Neural cell (in vitro differentiated cells): ENCODE measurements around the gene SYNRG. TPM values are rescaled to one million over a fixed set of nuclear protein-coding genes. Genes with fewer than 3 reads are reported as not detected.

Experiments used
- H2AFZ ChIP-seq: fragments of 200-600, 300-800 bp; sonication (generic), shearing (Covaris generic); 2 replicates; pipeline ENCODE4 v1.6.0; 2014; ENCODE audit warnings: low read depth, mild to moderate bottlenecking, antibody characterized with exemption, low read length, moderate library complexity
- H3F3A ChIP-seq: fragments of 200-600 bp; shearing (Covaris generic); 2 replicates; pipeline ENCODE4 v1.6.1; 2016; ENCODE audit warnings: mild to moderate bottlenecking, moderate library complexity, mixed read lengths, antibody characterized with exemption, low read length; ENCODE audit not compliant: insufficient read depth, poor library complexity, severe bottlenecking
- H3K27ac ChIP-seq: fragments of 200-600, 300-800 bp; sonication (generic), shearing (Covaris generic); 2 replicates; pipeline ENCODE4 v1.5.1; 2014; ENCODE audit warnings: mild to moderate bottlenecking, low read length, moderate library complexity
- H3K27me3 ChIP-seq: fragments of 300-800, 200-600 bp; sonication (generic), shearing (Covaris generic); 2 replicates; pipeline ENCODE4 v1.6.0; 2014; ENCODE audit warnings: mild to moderate bottlenecking, low read depth, low read length, moderate library complexity; ENCODE audit not compliant: insufficient read depth
- H3K36me3 ChIP-seq: fragments of 300-800, 200-600 bp; sonication (generic), shearing (Covaris generic); 2 replicates; pipeline ENCODE4 v1.5.1; 2014; ENCODE audit warnings: mild to moderate bottlenecking, antibody characterized with exemption, low read length, moderate library complexity; ENCODE audit not compliant: insufficient read depth
- H3K4me2 ChIP-seq: fragments of 300-800, 200-600 bp; sonication (generic), shearing (Covaris generic); 2 replicates; pipeline ENCODE4 v1.6.0; 2014; ENCODE audit warnings: mild to moderate bottlenecking, low read length
- H3K4me3 ChIP-seq: fragments of 300-800, 200-600 bp; sonication (generic), shearing (Covaris generic); 2 replicates; pipeline ENCODE4 v1.5.1; 2014; ENCODE audit warnings: mild to moderate bottlenecking, low read length, moderate library complexity
- H3K79me2 ChIP-seq: fragments of 200-600 bp; shearing (Covaris generic); replicated peaks from 2 replicates; pipeline ENCODE4 v1.6.0; 2014; ENCODE audit warnings: mild to moderate bottlenecking, low read length, moderate library complexity; ENCODE audit not compliant: insufficient read depth
- H3K9ac ChIP-seq: fragments of 300-800, 200-600 bp; sonication (generic), shearing (Covaris generic); 2 replicates; pipeline ENCODE4 v1.6.1; 2016; ENCODE audit warnings: mild to moderate bottlenecking, low read length, mixed read lengths
- H3K9me2 ChIP-seq: fragments of 200-600 bp; shearing (Covaris generic); 2 replicates; pipeline ENCODE4 v1.6.1; 2016; ENCODE audit warnings: mild to moderate bottlenecking, low read length, mixed read lengths; ENCODE audit not compliant: insufficient read depth
- H3K9me3 ChIP-seq: fragments of 200-600, 300-800 bp; sonication (generic), shearing (Covaris generic); 2 replicates; pipeline ENCODE4 v1.6.1; 2016; ENCODE audit warnings: mild to moderate bottlenecking, mixed run types, low read length, moderate library complexity, mixed read lengths
- H4K20me1 ChIP-seq: fragments of 200-600 bp; shearing (Covaris generic); 2 replicates; pipeline ENCODE4 v1.6.1; 2016; ENCODE audit warnings: mild to moderate bottlenecking, mixed run types; ENCODE audit not compliant: insufficient read depth
- CTCF ChIP-seq: fragments of 450-650 bp; IDR thresholded peaks from 2 replicates; pipeline ENCODE4 v1.5.1; 2014; ENCODE audit warnings: antibody characterized with exemption, mild to moderate bottlenecking, moderate library complexity; ENCODE audit not compliant: poor library complexity, severe bottlenecking
- EP300 ChIP-seq: fragments of 450-650 bp; conservative IDR thresholded peaks from 2 replicates; pipeline ENCODE4 v1.6.1; 2014; ENCODE audit warnings: antibody characterized with exemption, mild to moderate bottlenecking, moderate library complexity; ENCODE audit not compliant: poor library complexity, severe bottlenecking
- EZH2 ChIP-seq: fragments of 200-600, 300-800 bp; shearing (Covaris generic), sonication (generic); IDR thresholded peaks from 2 replicates; pipeline ENCODE4 v1.6.1; 2014; ENCODE audit warnings: antibody characterized with exemption, low read length, borderline replicate concordance, mild to moderate bottlenecking; ENCODE audit not compliant: insufficient read depth, poor library complexity, severe bottlenecking
- MXI1 ChIP-seq: fragments of 450-650 bp; conservative IDR thresholded peaks from 2 replicates; pipeline ENCODE4 v1.6.1; 2014; ENCODE audit warnings: antibody characterized with exemption, mild to moderate bottlenecking; ENCODE audit not compliant: poor library complexity, severe bottlenecking
- POLR2AphosphoS5 ChIP-seq: IDR thresholded peaks from 2 replicates; pipeline ENCODE4 v1.6.1; 2012
- RAD21 ChIP-seq: fragments of 450-650 bp; conservative IDR thresholded peaks from 2 replicates; pipeline ENCODE4 v1.6.1; 2014; ENCODE audit warnings: antibody characterized with exemption, mild to moderate bottlenecking, moderate library complexity
- REST ChIP-seq: IDR thresholded peaks from 2 replicates; pipeline ENCODE4 v1.6.1; 2012; ENCODE audit warnings: borderline replicate concordance
- SMC3 ChIP-seq: fragments of 450-650 bp; conservative IDR thresholded peaks from 2 replicates; pipeline ENCODE4 v1.6.1; 2014; ENCODE audit warnings: antibody characterized with exemption, mild to moderate bottlenecking, moderate library complexity; ENCODE audit not compliant: poor library complexity
- TAF1 ChIP-seq: IDR thresholded peaks from 2 replicates; pipeline ENCODE4 v1.6.1; 2012; ENCODE audit warnings: low read depth
- polyA plus RNA-seq: library from polyadenylated mRNA; depleted of rRNA; stranded (reverse); fragments of >200 nt; gene quantifications from 2 replicates; pipeline ENCODE4 v1.2.3, GENCODE V29; 2014

Gene SYNRG
- polyA plus RNA-seq, 1 donor from 2014 or later, result 16.1 TPM

- Histone ChIP-seq H3K9ac (no peak overlapping the region), H3K9me2 (no peaks in the 10 kb centered on the region), H2AFZ (no peak overlapping the region), H4K20me1 (no peaks in the 10 kb centered on the region), H3K4me2 (no peak overlapping the region), H3K4me3 (no peak overlapping the region), H3K27ac (no peak overlapping the region), H3K36me3 (no peaks in the 10 kb centered on the region), H3F3A (no peaks in the 10 kb centered on the region), H3K27me3 (no peaks in the 10 kb centered on the region), H3K9me3 (no peaks in the 10 kb centered on the region), H3K79me2 (no peaks in the 10 kb centered on the region)
- TF ChIP-seq EP300, result no peak
- TF ChIP-seq REST, result no peak
- no peak for TF ChIP-seq CTCF
- no peak for TF ChIP-seq SMC3
- TF ChIP-seq MXI1, result no peak
- TF ChIP-seq RAD21, result no peak
- no peak for TF ChIP-seq POLR2AphosphoS5
- TF ChIP-seq EZH2, result no peak
- TF ChIP-seq TAF1, result no peak
Measured at GRCh38 chr17:37657202-37657601, 48.0 kb upstream of the SYNRG start.

GRCh38 chr17:37651849-37652248 lies 42.6 kb upstream of the SYNRG start:
- no peaks in the 10 kb centered on the region for H3K9me2 ChIP-seq
- no peak overlapping the region for H3K27ac ChIP-seq
- TF ChIP-seq MXI1 (no peak), RAD21 (no peak), EZH2 (no peak), TAF1 (no peak), EP300 (no peak), CTCF (no peak), POLR2AphosphoS5 (no peak), SMC3 (no peak), REST (no peak)
- no peaks in the 10 kb centered on the region for H4K20me1 ChIP-seq
- no peaks in the 10 kb centered on the region for H3K79me2 ChIP-seq
- peaks cover 4% of the 10 kb centered on the region for H3K27me3 ChIP-seq
- no peak overlapping the region for H3K4me3 ChIP-seq
- H3F3A ChIP-seq, result no peaks in the 10 kb centered on the region
- H3K9ac ChIP-seq, result no peak overlapping the region
- no peak overlapping the region for H3K4me2 ChIP-seq
- no peaks in the 10 kb centered on the region for H3K36me3 ChIP-seq
- no peaks in the 10 kb centered on the region for H3K9me3 ChIP-seq
- H2AFZ ChIP-seq, result no peak overlapping the region
